Osteocyte (in vitro differentiated cells): ENCODE data around the gene CA4. TPM values are rescaled to one million over a fixed set of nuclear protein-coding genes. Genes with fewer than 3 reads are reported as not detected.
A peak's percentile ranks its signal among the peaks of the same experiment; 100 is the strongest.
"Not testable (repeated sequence)": the region's sequence is repeated elsewhere in the genome, so short reads cannot be mapped to it uniquely, and the experiment has no call there.

Experiments
- DNase-seq: peaks from one replicate; pipeline ENCODE4 v3.0.0; 2021; ENCODE audit warnings: mixed read lengths; ENCODE audit not compliant: unreplicated experiment; ENCODE audit errors: extremely low spot score
- H3K27ac Mint-ChIP-seq: one replicate; pipeline ENCODE4 v1.8.0; 2021; ENCODE audit warnings: mild to moderate bottlenecking, mixed read lengths; ENCODE audit not compliant: unreplicated experiment
- H3K27me3 Mint-ChIP-seq: one replicate; pipeline ENCODE4 v1.8.0; 2021; ENCODE audit warnings: mixed read lengths; ENCODE audit not compliant: unreplicated experiment
- H3K36me3 Mint-ChIP-seq: one replicate; pipeline ENCODE4 v1.8.0; 2021; ENCODE audit warnings: mixed read lengths; ENCODE audit not compliant: unreplicated experiment
- H3K4me1 Mint-ChIP-seq: one replicate; pipeline ENCODE4 v1.8.0; 2021; ENCODE audit warnings: mixed read lengths; ENCODE audit not compliant: unreplicated experiment
- H3K4me3 Mint-ChIP-seq: one replicate; pipeline ENCODE4 v1.8.0; 2021; ENCODE audit warnings: mild to moderate bottlenecking, moderate library complexity, mixed read lengths; ENCODE audit not compliant: unreplicated experiment
- H3K9me3 Mint-ChIP-seq: one replicate; pipeline ENCODE4 v1.8.0; 2021; ENCODE audit warnings: mixed read lengths; ENCODE audit not compliant: unreplicated experiment
- total RNA-seq: library from RNA; stranded (reverse); gene quantifications from 2 replicates; pipeline ENCODE4 v1.2.1, GENCODE V29; 2021
- TF ChIP-seq, protein P1 (sequence below): fragments of 200-600 bp; sonication (generic); IDR thresholded peaks from 2 replicates; pipeline ENCODE4 v1.5.0; 2021; ENCODE audit warnings: antibody characterized with exemption, mild to moderate bottlenecking, moderate library complexity

CA4 gene
- total RNA-seq, 1 donor from 2014 or later, result not detected

- TF ChIP-seq, protein P1, sequence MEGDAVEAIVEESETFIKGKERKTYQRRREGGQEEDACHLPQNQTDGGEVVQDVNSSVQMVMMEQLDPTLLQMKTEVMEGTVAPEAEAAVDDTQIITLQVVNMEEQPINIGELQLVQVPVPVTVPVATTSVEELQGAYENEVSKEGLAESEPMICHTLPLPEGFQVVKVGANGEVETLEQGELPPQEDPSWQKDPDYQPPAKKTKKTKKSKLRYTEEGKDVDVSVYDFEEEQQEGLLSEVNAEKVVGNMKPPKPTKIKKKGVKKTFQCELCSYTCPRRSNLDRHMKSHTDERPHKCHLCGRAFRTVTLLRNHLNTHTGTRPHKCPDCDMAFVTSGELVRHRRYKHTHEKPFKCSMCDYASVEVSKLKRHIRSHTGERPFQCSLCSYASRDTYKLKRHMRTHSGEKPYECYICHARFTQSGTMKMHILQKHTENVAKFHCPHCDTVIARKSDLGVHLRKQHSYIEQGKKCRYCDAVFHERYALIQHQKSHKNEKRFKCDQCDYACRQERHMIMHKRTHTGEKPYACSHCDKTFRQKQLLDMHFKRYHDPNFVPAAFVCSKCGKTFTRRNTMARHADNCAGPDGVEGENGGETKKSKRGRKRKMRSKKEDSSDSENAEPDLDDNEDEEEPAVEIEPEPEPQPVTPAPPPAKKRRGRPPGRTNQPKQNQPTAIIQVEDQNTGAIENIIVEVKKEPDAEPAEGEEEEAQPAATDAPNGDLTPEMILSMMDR, result no peak
- Mint-ChIP-seq H3K27me3 (peaks cover 3% of the 10 kb centered on the region), H3K9me3 (no peaks in the 10 kb centered on the region), H3K4me1 (peaks cover 31% of the 10 kb centered on the region), H3K36me3 (peaks cover 2% of the 10 kb centered on the region), H3K4me3 (no peak overlapping the region), H3K27ac (no peak overlapping the region)
- no peak for DNase-seq
Observed at GRCh38 chr17:60170835-60171752, 21.3 kb downstream of the CA4 start.

DNA sequence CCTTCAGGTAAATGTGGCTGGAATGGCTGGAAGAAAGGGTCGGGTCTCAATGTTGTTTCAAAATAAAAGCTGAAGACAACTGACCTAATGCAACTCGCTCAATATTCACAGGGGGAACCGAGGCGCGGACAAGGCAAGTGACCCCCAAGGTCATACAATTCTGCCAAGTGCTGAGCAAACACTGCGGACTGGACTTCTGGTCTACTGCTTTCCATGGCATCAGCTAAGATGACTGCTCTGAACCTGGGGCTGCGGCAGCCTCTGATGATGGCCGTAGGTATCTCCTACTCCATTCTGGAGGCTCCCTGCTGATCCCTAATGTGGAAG, 21.9 kb downstream of the CA4 start:
- no peak for DNase-seq
- H3K27ac Mint-ChIP-seq, result no peak overlapping the region
- H3K9me3 Mint-ChIP-seq, result no peaks in the 10 kb centered on the region
- no peak overlapping the region for H3K4me3 Mint-ChIP-seq
- H3K36me3 Mint-ChIP-seq, result peaks cover 2% of the 10 kb centered on the region
- TF ChIP-seq, protein P1, result no peak
- H3K27me3 Mint-ChIP-seq, result no peaks in the 10 kb centered on the region
- H3K4me1 Mint-ChIP-seq, result peaks cover 31% of the 10 kb centered on the region

DNA sequence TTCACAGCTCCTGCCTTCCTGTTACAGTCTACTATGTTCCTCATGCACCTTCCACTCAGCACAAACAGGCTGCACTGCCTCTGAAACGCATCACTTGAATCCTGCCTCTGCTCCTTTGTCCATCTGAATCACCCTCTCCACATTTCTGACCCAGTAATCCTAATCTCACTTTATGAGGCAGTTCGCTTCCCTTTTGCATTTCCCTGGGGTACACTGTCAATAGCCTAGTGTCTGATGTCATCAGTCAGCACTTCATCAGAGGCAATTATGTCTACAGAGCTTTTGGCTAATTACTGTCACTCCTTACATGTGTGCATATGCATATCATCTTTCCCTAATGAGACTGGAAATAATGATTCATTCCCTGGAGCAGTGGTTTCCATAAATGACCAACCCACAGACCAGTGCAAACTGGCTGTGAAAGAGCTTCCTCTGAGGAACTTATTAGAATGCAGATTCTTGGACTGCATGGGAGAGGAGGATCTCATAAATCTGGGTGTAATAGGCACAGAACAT, 23.6 kb downstream of the CA4 start:
- TF ChIP-seq, protein P1, result no peak
- H3K36me3 Mint-ChIP-seq, result peaks cover 3% of the 10 kb centered on the region
- peaks cover 25% of the 10 kb centered on the region for H3K4me1 Mint-ChIP-seq
- H3K4me3 Mint-ChIP-seq, result no peak overlapping the region
- no peaks in the 10 kb centered on the region for H3K27me3 Mint-ChIP-seq
- no peak for DNase-seq
- H3K27ac Mint-ChIP-seq, result no peak overlapping the region
- no peaks in the 10 kb centered on the region for H3K9me3 Mint-ChIP-seq

DNA sequence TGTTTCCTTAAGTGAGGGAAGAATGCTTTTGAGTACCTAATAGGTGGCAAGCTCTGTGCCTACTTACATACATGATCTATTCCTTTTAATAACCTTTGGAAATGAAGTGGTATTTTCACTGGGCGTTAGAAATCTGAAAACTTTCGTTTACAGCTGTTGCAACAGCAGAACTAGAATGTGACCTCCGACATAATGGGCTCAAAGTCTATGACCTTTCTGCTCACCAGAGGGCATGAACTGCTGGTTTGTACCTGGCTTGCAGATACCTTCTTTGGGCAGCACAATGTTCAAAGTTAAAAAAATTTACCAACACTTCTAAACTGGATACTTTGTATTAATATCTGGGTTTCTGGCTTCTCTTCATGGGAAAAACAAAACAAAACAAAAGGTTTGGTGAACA, 24.3 kb downstream of the CA4 start:
- TF ChIP-seq, protein P1, result no peak
- H3K27ac Mint-ChIP-seq, result no peak overlapping the region

DNA sequence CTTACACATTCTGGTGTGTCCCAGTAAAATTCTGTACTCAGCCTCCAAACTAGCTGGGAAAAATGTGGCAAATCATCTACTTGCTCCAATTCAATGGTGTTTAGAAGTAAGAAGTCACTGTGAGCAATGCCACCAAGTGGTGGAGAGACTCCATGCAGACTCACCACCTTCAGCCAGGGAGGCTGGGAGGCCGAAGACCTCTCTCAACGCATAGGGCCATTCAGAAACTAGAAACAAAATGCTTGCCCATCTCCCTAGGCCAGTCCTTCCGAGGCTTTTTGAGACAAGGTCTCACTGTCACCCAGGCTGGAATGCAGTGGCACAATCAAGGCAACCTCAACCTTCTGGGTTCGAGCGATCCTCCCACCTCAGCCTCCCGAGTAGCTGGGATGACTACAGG, 25.0 kb downstream of the CA4 start:
- peaks cover 24% of the 10 kb centered on the region for H3K4me1 Mint-ChIP-seq
- H3K27me3 Mint-ChIP-seq, H3K36me3 Mint-ChIP-seq, H3K9me3 Mint-ChIP-seq, H3K27ac Mint-ChIP-seq, H3K4me3 Mint-ChIP-seq: not testable (repeated sequence)
- TF ChIP-seq, protein P1, result peak; percentile 48
- DNase-seq, result peak; percentile 68

More for the DNA sequence above, 24.3 kb downstream of the CA4 start:
- Mint-ChIP-seq H3K4me3 (no peak overlapping the region), H3K9me3 (no peaks in the 10 kb centered on the region), H3K27me3 (no peaks in the 10 kb centered on the region), H3K4me1 (peaks cover 25% of the 10 kb centered on the region), H3K36me3 (peaks cover 8% of the 10 kb centered on the region)
- no peak for DNase-seq

- DNase-seq, result peak; percentile 13
- H3K4me1 Mint-ChIP-seq, H3K27me3 Mint-ChIP-seq, H3K27ac Mint-ChIP-seq, H3K9me3 Mint-ChIP-seq, H3K4me3 Mint-ChIP-seq: not testable (repeated sequence)
- H3K36me3 Mint-ChIP-seq, result peaks cover 22% of the 10 kb centered on the region
Observed at GRCh38 chr17:60176763-60177162, 27.0 kb downstream of the CA4 start.

DNA sequence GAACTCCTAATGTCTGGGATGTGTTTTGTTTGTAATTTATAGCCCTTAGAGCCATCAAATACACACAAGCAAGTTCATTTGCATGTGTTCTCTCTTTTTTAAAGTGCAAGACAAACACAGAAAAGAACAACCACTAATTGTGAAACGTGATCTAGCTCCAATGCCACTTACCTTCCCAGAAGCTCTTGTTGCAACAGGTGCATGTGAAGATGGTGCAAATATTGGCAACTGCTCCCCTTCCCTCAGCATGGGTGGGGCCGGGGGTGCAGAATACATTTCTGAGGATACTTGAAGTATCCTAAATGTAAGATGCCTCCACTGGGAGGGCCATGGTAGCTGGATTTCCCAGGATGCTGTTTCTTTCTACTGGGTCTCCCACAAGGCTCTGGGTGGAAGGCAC, 28.4 kb downstream of the CA4 start:
- not testable (repeated sequence) for H3K27ac Mint-ChIP-seq, H3K4me3 Mint-ChIP-seq, H3K9me3 Mint-ChIP-seq, H3K27me3 Mint-ChIP-seq, H3K4me1 Mint-ChIP-seq
- H3K36me3 Mint-ChIP-seq, result peaks cover 26% of the 10 kb centered on the region
- DNase-seq, result peak; percentile 36
